ENCODE data around the gene TTLL11. TPM values are rescaled to one million over a fixed set of nuclear protein-coding genes. Genes with fewer than 3 reads are reported as not detected.

Gene TTLL11
- total and polyA plus RNA-seq, 2 of the 8 experiments (the other 6 are each of a cell fraction or from before 2014, with no cell fraction given) = 0.56 to 0.80 TPM

DNA sequence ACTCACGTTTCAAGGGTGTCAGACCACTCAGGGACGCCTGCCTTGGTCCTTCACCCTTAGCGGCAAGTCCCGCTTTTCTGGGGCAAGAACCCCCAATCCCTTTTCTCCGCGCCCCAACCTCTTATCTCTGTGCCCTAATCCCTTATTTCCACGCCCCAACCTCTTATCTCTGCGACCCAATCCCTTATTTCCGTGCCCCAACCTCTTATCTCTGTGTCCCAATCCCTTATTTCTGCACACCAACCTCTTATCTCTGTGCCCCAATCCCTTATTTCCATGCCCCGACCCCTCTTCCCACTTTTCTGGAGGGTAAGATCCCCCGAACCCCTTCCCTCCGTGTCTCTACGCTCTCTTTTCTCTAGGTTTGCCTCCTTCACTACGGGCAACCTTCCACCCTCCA is 302.3 kb downstream of the TTLL11 start:
- no peak overlapping the region for H2AK5ac ChIP-seq (ENCODE audit: low read depth, low read length)
- no peaks in the 10 kb centered on the region for H3K27me3 ChIP-seq (replicated peaks in 1 of 4; ENCODE audit: control insufficient read depth in 3 of 4, extremely low read depth in 1 of 4, insufficient read depth in 3 of 4, low read length in 3 of 4)
- no peak overlapping the region for H3K18ac ChIP-seq (ENCODE audit: extremely low read depth, low read length)
- no peak overlapping the region for H2BK20ac ChIP-seq (ENCODE audit: low read length)
- H3K56ac ChIP-seq (replicated peaks; ENCODE audit: insufficient read length, low read depth, low read length) = no peak overlapping the region
- H4K5ac ChIP-seq (ENCODE audit: insufficient read length, low read depth, low read length) = no peak overlapping the region
- H3K79me2 ChIP-seq (ENCODE audit: control insufficient read depth in 1 of 2, insufficient read depth in 2 of 2, low read length in 2 of 2) = no peaks in the 10 kb centered on the region
- H3K4me2 ChIP-seq (ENCODE audit: insufficient read depth in 1 of 2, low read depth in 2 of 2, low read length in 2 of 2) = no peak overlapping the region
- no peaks in the 10 kb centered on the region for H4K20me1 ChIP-seq (replicated peaks in 1 of 2; ENCODE audit: control insufficient read depth in 1 of 2, insufficient read depth in 2 of 2, low read length in 2 of 2)
- H3K9ac ChIP-seq (replicated peaks in 1 of 4; ENCODE audit: extremely low read depth in 1 of 4, low read depth in 3 of 4, low read length in 3 of 4) = no peak overlapping the region
- no peak overlapping the region for H3K4me3 ChIP-seq (ENCODE audit: extremely low read depth in 1 of 4, insufficient read depth in 2 of 4, low read depth in 3 of 4, low read length in 4 of 4)
- no peak overlapping the region for H3K23ac ChIP-seq (ENCODE audit: insufficient read length)
- no peak overlapping the region for H2BK12ac ChIP-seq (ENCODE audit: low read depth, low read length)
- no peaks in the 10 kb centered on the region for H3K79me1 ChIP-seq (ENCODE audit: low read depth, low read length)
- no peak for TF ChIP-seq CHD1 (IDR thresholded peaks at IDR 0.05; ENCODE audit: low read depth, low read length)
- no peak for TF ChIP-seq SIRT6 (IDR thresholded peaks at IDR 0.05; ENCODE audit: low read length)
- no peak for TF ChIP-seq CREB1 (IDR thresholded peaks at IDR 0.05)
- TF ChIP-seq, protein P1, sequence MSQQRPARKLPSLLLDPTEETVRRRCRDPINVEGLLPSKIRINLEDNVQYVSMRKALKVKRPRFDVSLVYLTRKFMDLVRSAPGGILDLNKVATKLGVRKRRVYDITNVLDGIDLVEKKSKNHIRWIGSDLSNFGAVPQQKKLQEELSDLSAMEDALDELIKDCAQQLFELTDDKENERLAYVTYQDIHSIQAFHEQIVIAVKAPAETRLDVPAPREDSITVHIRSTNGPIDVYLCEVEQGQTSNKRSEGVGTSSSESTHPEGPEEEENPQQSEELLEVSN (IDR thresholded peaks at IDR 0.05) = no peak
- TF ChIP-seq FOSL1 (IDR thresholded peaks at IDR 0.05; ENCODE audit: insufficient read depth, low read depth, low read length) = no peak
- no peak for TF ChIP-seq USF2 (IDR thresholded peaks at IDR 0.05; ENCODE audit: low read length)
- no peak for TF ChIP-seq KDM5A (IDR thresholded peaks at IDR 0.05; ENCODE audit: low read length)
- TF ChIP-seq HDAC2 (IDR thresholded peaks at IDR 0.05; ENCODE audit: borderline replicate concordance in 1 of 2, low read depth in 2 of 2, low read length in 2 of 2) = no peak
- TF ChIP-seq RNF2 (IDR thresholded peaks at IDR 0.05; ENCODE audit: borderline replicate concordance, low read depth, low read length, missing control alignments, poor library complexity, severe bottlenecking) = no peak
- no peak for TF ChIP-seq RAD21 (IDR thresholded peaks at IDR 0.05 in 1 of 2, conservative IDR thresholded peaks at IDR 0.05 in 1 of 2; ENCODE audit: low read depth in 2 of 2, low read length in 2 of 2)
- H2AFZ ChIP-seq (ENCODE audit: low read length) = no peak overlapping the region
- H3K4me1 ChIP-seq (replicated peaks in 1 of 4; ENCODE audit: control insufficient read depth in 3 of 4, insufficient read depth in 4 of 4, low read length in 3 of 4) = peaks cover 0 to 4% (median 0%) of the 10 kb centered on the region in 4 experiments; a peak in 3 of 7 replicates
- no peak overlapping the region for H3K27ac ChIP-seq (ENCODE audit: low read depth, low read length)
- H2BK15ac ChIP-seq (ENCODE audit: low read length) = no peak overlapping the region
- ChIA-PET CTCF (ENCODE audit: partially characterized antibody) (no interaction called here), POLR2A (ENCODE audit: partially characterized antibody) (no interaction called here)
- FAIRE-seq (no peak), DNase-seq (ENCODE audit: low read depth in 1 of 2, low spot score in 2 of 2) (no peak)
- H3K9me3 ChIP-seq (ENCODE audit: insufficient read depth in 2 of 2, low read depth in 1 of 2, low read length in 1 of 2) = no peaks in the 10 kb centered on the region
- no peak overlapping the region for H3K4ac ChIP-seq (replicated peaks; ENCODE audit: insufficient read length, low read depth, low read length)
- no peak overlapping the region for H4K91ac ChIP-seq (replicated peaks; ENCODE audit: insufficient read length, low read length)
- 92% methylated on average over 14 of the region's 14 CpGs; no CpG with 5 or more reads in 1 of the 2 experiments for WGBS, 2 experiments (ENCODE audit: extremely low coverage in 1 of 2, insufficient coverage in 1 of 2, insufficient read length in 1 of 2, insufficient replicate concordance in 2 of 2, low coverage in 1 of 2, low lambda C conversion rate in 2 of 2, missing lambda C conversion rate in 1 of 2)
- H3K36me3 ChIP-seq (ENCODE audit: control insufficient read depth in 2 of 4, insufficient read depth in 4 of 4, low read length in 3 of 4) = no peaks in the 10 kb centered on the region
- no peak overlapping the region for H2BK5ac ChIP-seq (ENCODE audit: low read depth, low read length)
- H3K14ac ChIP-seq (ENCODE audit: insufficient read length) = no peak overlapping the region
- H3K23me2 ChIP-seq (ENCODE audit: low read depth, low read length) = peaks cover 4% of the 10 kb centered on the region; the same call in 1 of the 2 replicates
- no peak overlapping the region for H4K8ac ChIP-seq (ENCODE audit: extremely low read depth, insufficient read depth, low read length)
- H2BK120ac ChIP-seq (replicated peaks; ENCODE audit: low read depth, low read length) = no peak overlapping the region

Data from H1 (cell line).